IMR-90 (cell line): ENCODE results near the gene ZNF878. TPM values are rescaled to one million over a fixed set of nuclear protein-coding genes. Genes with fewer than 3 reads are reported as not detected.

Experiments
- ATAC-seq: fragments of 200-7000 bp; cut with Tn5 transposase; 2 replicates; pipeline ENCODE4 v1.9.1; 2020; ENCODE audit warnings: low read depth, mild to moderate bottlenecking, moderate library complexity
- BruUV-seq: library from RNA; stranded (reverse); fragments of 400-500 nt; replicated peaks from 2 replicates; lab custom pipeline; 2021; lab: Mats Ljungman, UMichigan
- CTCF ChIA-PET: fragments of 300-600 bp; formaldehyde crosslinking; extraction: SDS; loops from one replicate; lab custom pipeline; 2021; ENCODE audit warnings: antibody characterized with exemption; lab: Yijun Ruan, JAX
- POLR2A ChIA-PET: fragments of 300-600 bp; sonication (Branson Sonifier 250); formaldehyde crosslinking; loops from one replicate; lab custom pipeline; 2022; ENCODE audit warnings: antibody characterized with exemption; ENCODE audit not compliant: unreplicated experiment; lab: Charles Lee
- DNase-seq: peaks from one replicate; pipeline ENCODE4 v3.0.0; 2013
- H2AFZ ChIP-seq: replicated peaks from 2 replicates; pipeline ENCODE3; 2013; ENCODE audit warnings: low read length, mild to moderate bottlenecking; ENCODE audit not compliant: poor library complexity
- H2AK5ac ChIP-seq: 2 replicates; pipeline ENCODE4 v1.6.1; 2013; ENCODE audit warnings: low read depth, low read length, inconsistent platforms
- H2AK9ac ChIP-seq: replicated peaks from 2 replicates; pipeline ENCODE3; 2013; ENCODE audit warnings: mild to moderate bottlenecking, low read depth, low read length, moderate library complexity; ENCODE audit not compliant: poor library complexity
- H2BK120ac ChIP-seq: 2 replicates; pipeline ENCODE4 v1.6.1; 2013; ENCODE audit warnings: low read depth, low read length, inconsistent platforms
- H2BK15ac ChIP-seq: 3 replicates; pipeline ENCODE4 v1.6.1; 2013; ENCODE audit warnings: low read depth, low read length, inconsistent platforms
- H2BK20ac ChIP-seq: 2 replicates; pipeline ENCODE4 v1.6.1; 2013; ENCODE audit warnings: low read depth, mild to moderate bottlenecking, inconsistent platforms, low read length, moderate library complexity
- H2BK5ac ChIP-seq: 2 replicates; pipeline ENCODE4 v1.6.1; 2013; ENCODE audit warnings: mild to moderate bottlenecking, low read depth, low read length, inconsistent platforms; ENCODE audit not compliant: poor library complexity, severe bottlenecking
- H3K14ac ChIP-seq: replicated peaks from 2 replicates; pipeline ENCODE4 v1.6.1; 2013; ENCODE audit warnings: low read depth, low read length, inconsistent platforms
- H3K18ac ChIP-seq: 2 replicates; pipeline ENCODE4 v1.6.1; 2013; ENCODE audit warnings: low read depth, low read length, control low read depth
- H3K23ac ChIP-seq: 2 replicates; pipeline ENCODE4 v1.6.1; 2013; ENCODE audit warnings: low read depth, low read length, inconsistent platforms
- H3K27ac ChIP-seq: 2 replicates; pipeline ENCODE4 v1.5.1; 2013; ENCODE audit warnings: mild to moderate bottlenecking, control low read depth, low read length; ENCODE audit not compliant: insufficient read depth
- H3K27me3 ChIP-seq: 2 replicates; pipeline ENCODE4 v1.6.1; 2013; ENCODE audit warnings: low read length; ENCODE audit not compliant: control insufficient read depth, insufficient read depth
- H3K36me3 ChIP-seq: 2 replicates; pipeline ENCODE4 v1.6.1; 2013; ENCODE audit warnings: low read length, mixed read lengths; ENCODE audit not compliant: control insufficient read depth, insufficient read depth
- H3K4ac ChIP-seq: 2 replicates; pipeline ENCODE4 v1.6.1; 2013; ENCODE audit warnings: low read depth, low read length, inconsistent platforms
- H3K4me1 ChIP-seq: 2 replicates; pipeline ENCODE4 v1.6.1; 2013; ENCODE audit warnings: low read length, mixed read lengths; ENCODE audit not compliant: control insufficient read depth, insufficient read depth
- H3K4me2 ChIP-seq: 2 replicates; pipeline ENCODE4 v1.6.1; 2013; ENCODE audit warnings: low read depth, mild to moderate bottlenecking, control low read depth, low read length, moderate library complexity
- H3K4me3 ChIP-seq: 2 replicates; pipeline ENCODE4 v1.5.1; 2013; ENCODE audit warnings: low read depth, mild to moderate bottlenecking, control low read depth, low read length, moderate library complexity; ENCODE audit not compliant: insufficient read depth
- H3K56ac ChIP-seq: 2 replicates; pipeline ENCODE4 v1.6.1; 2013; ENCODE audit warnings: low read length, inconsistent platforms; ENCODE audit not compliant: insufficient read depth; ENCODE audit errors: extremely low read depth
- H3K79me1 ChIP-seq, 2 experiments: 2 replicates each; pipeline ENCODE4 v1.6.1; 2013; ENCODE audit warnings: low read length in 2 of 2, inconsistent platforms in 1 of 2, low read depth in 1 of 2
- H3K9ac ChIP-seq: 2 replicates; pipeline ENCODE4 v1.6.1; 2013; ENCODE audit warnings: low read depth, low read length, control low read depth
- H3K9me1 ChIP-seq: 2 replicates; pipeline ENCODE4 v1.6.1; 2013; ENCODE audit warnings: low read length, inconsistent platforms; ENCODE audit not compliant: insufficient read depth
- H3K9me3 ChIP-seq: 2 replicates; pipeline ENCODE4 v1.6.1; 2013; ENCODE audit warnings: low read length; ENCODE audit not compliant: control insufficient read depth, insufficient read depth
- H4K20me1 ChIP-seq: 2 replicates; pipeline ENCODE4 v1.6.1; 2013; ENCODE audit warnings: low read length, inconsistent platforms; ENCODE audit not compliant: insufficient read depth
- H4K5ac ChIP-seq: 2 replicates; pipeline ENCODE4 v1.6.1; 2013; ENCODE audit warnings: mild to moderate bottlenecking, low read depth, low read length, control low read depth
- H4K8ac ChIP-seq, 2 experiments: 2 replicates each; pipeline ENCODE4 v1.6.1; 2013; ENCODE audit warnings: low read depth in 2 of 2, low read length in 2 of 2, control low read depth in 1 of 2, inconsistent platforms in 1 of 2
- H4K91ac ChIP-seq: 2 replicates; pipeline ENCODE4 v1.6.1; 2013; ENCODE audit warnings: low read depth, low read length, inconsistent platforms; ENCODE audit not compliant: insufficient read depth
- CHD1 ChIP-seq: IDR thresholded peaks from 2 replicates; pipeline ENCODE4 v1.6.1; 2012; ENCODE audit warnings: low read depth, low read length, improper control_type of control experiment
- MAFK ChIP-seq: IDR thresholded peaks from 2 replicates; pipeline ENCODE4 v1.6.1; 2012; ENCODE audit warnings: low read depth, low read length, improper control_type of control experiment
- MAZ ChIP-seq: IDR thresholded peaks from 2 replicates; pipeline ENCODE4 v1.6.1; 2012; ENCODE audit warnings: low read depth, mild to moderate bottlenecking, low read length, improper control_type of control experiment, moderate library complexity, borderline replicate concordance
- RAD21 ChIP-seq: IDR thresholded peaks from 2 replicates; pipeline ENCODE4 v1.6.1; 2012; ENCODE audit warnings: low read length, improper control_type of control experiment
- WGBS, 2 experiments: methylation state at CpG; one replicate each; pipeline versions ENCODE4 v1.1.5 to v1.1.7; 2013; ENCODE audit warnings: missing lambda C conversion rate in 2 of 2; ENCODE audit not compliant: insufficient read length in 1 of 2; ENCODE audit errors: extremely low coverage in 2 of 2; 5-methylcytosine and 5-hydroxymethylcytosine counted together
- dilution Hi-C: fragments of 300-500 bp; cut with HindIII; formaldehyde crosslinking; loops from one replicate; pipeline ENCODE4 v1.14.3; 2018; ENCODE audit warnings: low sequenced_read_pairs; ENCODE audit not compliant: unreplicated experiment
- in situ Hi-C: fragments of 300-500 bp; cut with MboI; formaldehyde crosslinking; loops from 3 replicates; pipeline ENCODE4 v1.14.3; 2019; ENCODE audit warnings: low sequenced_read_pairs, inconsistent platforms, mixed read lengths
- intact Hi-C: fragments of 100-400 bp; cut with micrococcal nuclease; formaldehyde crosslinking; loops from 2 replicates; pipeline ENCODE4 v1.10.0; 2022
- polyA plus RNA-seq, 3 experiments: library from polyadenylated mRNA; depleted of rRNA; stranded (reverse); fragments of >200 nt; gene quantifications; 2 replicates each; pipeline ENCODE4 v1.2.3, GENCODE V29; 2012; ENCODE audit warnings: low replicate concordance in 1 of 3
- total RNA-seq: library from RNA; depleted of rRNA; stranded (reverse); fragments of >200 nt; gene quantifications from 2 replicates; pipeline ENCODE4 v1.2.3, GENCODE V29; 2012
- TF ChIP-seq, protein P1 (sequence below): conservative IDR thresholded peaks from 2 replicates; pipeline ENCODE4 v1.5.1; 2012; ENCODE audit warnings: mild to moderate bottlenecking, low read depth, low read length, improper control_type of control experiment

ZNF878 gene
- total and polyA plus RNA-seq, 2 of the 4 experiments (the other 2 are of a cell fraction), result 0.05 to 0.36 TPM

DNA sequence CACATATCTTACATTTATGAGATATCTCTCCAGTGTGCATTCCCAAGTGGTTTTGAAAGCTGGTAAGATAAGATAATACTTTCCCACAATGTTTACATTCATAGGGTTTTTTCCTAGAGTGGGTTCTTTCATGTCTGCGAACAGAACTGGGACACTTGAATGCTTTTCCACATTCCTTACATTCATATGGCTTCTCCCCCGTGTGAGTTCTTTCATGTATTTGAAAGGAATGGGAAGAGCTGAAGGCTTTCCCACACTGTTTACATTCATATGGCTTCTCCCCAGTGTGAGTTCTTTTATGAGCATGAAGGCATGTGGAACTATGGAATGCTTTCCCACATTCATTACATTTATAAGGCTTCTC is 37.0 kb downstream of the ZNF878 start:
- H2AFZ ChIP-seq, result no peak overlapping the region
- H4K8ac ChIP-seq, result no peak overlapping the region
- H3K14ac ChIP-seq, result no peak overlapping the region
- TF ChIP-seq MAZ (no peak), RAD21 (no peak), MAFK (no peak), CHD1 (no peak)
- TF ChIP-seq, protein P1, sequence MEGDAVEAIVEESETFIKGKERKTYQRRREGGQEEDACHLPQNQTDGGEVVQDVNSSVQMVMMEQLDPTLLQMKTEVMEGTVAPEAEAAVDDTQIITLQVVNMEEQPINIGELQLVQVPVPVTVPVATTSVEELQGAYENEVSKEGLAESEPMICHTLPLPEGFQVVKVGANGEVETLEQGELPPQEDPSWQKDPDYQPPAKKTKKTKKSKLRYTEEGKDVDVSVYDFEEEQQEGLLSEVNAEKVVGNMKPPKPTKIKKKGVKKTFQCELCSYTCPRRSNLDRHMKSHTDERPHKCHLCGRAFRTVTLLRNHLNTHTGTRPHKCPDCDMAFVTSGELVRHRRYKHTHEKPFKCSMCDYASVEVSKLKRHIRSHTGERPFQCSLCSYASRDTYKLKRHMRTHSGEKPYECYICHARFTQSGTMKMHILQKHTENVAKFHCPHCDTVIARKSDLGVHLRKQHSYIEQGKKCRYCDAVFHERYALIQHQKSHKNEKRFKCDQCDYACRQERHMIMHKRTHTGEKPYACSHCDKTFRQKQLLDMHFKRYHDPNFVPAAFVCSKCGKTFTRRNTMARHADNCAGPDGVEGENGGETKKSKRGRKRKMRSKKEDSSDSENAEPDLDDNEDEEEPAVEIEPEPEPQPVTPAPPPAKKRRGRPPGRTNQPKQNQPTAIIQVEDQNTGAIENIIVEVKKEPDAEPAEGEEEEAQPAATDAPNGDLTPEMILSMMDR, result no peak
- no peak overlapping the region for H2AK5ac ChIP-seq
- dilution Hi-C loops (no loop called here), intact Hi-C loops (no loop called here), in situ Hi-C loops (no loop called here)
- no peak for DNase-seq
- H3K79me1 ChIP-seq, result peaks cover 5 to 11% of the 10 kb centered on the region in 2 experiments
- no peak overlapping the region for H3K9ac ChIP-seq
- POLR2A ChIA-PET, result no interaction called here
- H3K4me3 ChIP-seq, result no peak overlapping the region
- no peak overlapping the region for H3K4me2 ChIP-seq
- H4K91ac ChIP-seq, result no peak overlapping the region
- no peak overlapping the region for H4K5ac ChIP-seq
- WGBS, 2 experiments, result no CpG with 5 or more reads among the region's 2 CpGs
- no peak overlapping the region for H3K18ac ChIP-seq
- H2AK9ac ChIP-seq, result no peak overlapping the region
- peaks cover 78% of the 10 kb centered on the region for H3K9me3 ChIP-seq
- CTCF ChIA-PET, result no interaction called here
- no peak for ATAC-seq
- no peak overlapping the region for H2BK5ac ChIP-seq
- no peak overlapping the region for H3K56ac ChIP-seq
- no peak overlapping the region for H3K4ac ChIP-seq
- H3K23ac ChIP-seq, result no peak overlapping the region
- no TSS peak for BruUV-seq
- H2BK20ac ChIP-seq, result no peak overlapping the region
- H3K9me1 ChIP-seq, result no peaks in the 10 kb centered on the region
- H4K20me1 ChIP-seq, result no peaks in the 10 kb centered on the region
- peaks cover 56% of the 10 kb centered on the region for H3K36me3 ChIP-seq
- H3K27ac ChIP-seq, result no peak overlapping the region
- no peak overlapping the region for H2BK15ac ChIP-seq
- H3K4me1 ChIP-seq, result no peaks in the 10 kb centered on the region
- no peak overlapping the region for H2BK120ac ChIP-seq
- H3K27me3 ChIP-seq, result no peaks in the 10 kb centered on the region
